HG03196 (cell line): Measurements from ENCODE around the gene MACROD1.

Experiments used
- ATAC-seq: cut with Tn5 transposase; IDR thresholded peaks from one replicate; pipeline ENCODE4 v1.9.1; 2021; ENCODE audit not compliant: unreplicated experiment

MACROD1 gene

DNA sequence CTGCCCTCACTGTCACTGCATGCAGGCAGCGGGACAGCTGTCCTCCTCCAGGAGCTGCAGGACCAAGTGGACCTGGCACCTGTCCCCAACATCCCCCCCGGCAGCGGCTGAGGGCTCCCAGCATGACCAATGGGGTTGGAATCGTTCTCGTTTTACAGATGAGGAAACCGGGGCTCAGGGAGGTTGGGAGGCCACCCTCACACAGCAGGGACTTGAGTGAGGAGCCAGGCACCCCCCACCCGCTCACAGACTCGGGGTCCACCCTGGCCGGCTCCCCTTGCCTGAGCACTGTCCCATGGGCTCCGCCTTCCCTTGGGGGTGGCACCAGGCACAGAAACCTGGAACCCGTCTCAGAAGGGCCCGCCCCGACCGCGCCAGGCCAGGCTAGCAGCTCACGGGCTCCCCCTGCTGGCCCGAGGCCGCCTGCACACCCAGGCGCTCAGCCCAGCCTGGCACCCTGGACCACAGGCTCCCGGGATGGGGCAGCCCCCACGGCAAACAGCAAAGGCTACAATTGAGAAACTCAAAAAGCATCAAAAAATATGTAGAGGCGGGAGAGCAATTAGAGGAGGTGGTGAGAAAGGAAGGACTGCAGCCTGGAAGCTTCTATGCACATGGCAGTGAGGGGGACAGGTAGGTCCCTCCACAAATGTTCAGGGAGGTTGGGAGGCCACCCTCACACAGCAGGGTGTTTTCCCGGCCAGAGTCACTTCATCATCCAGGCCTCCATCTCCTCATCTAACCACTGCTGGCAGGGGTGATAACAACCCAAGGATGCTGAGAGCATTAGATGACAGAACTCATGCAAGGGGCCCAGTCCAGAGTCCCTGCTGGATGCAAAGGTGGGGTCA, 12.8 kb downstream of the MACROD1 start:
- no peak for ATAC-seq

DNA sequence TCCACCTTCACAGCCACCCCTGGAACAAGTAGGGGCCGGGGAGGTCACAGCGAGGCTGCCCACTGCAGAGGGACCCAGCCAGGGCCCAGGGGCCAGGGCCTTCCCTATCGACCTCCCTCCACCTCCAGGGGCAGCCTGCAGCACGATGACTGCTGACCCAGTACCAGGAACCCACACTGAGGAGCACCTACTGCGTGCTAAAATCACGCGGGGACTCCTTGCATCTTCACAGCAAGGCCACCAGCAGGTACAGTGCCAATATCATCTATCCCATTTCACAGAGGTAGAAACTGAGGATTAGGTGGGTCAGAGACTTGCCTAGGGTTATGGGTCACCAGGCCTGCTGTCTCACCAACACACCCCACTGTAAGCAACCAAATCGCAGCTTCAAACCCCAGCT, 14.6 kb downstream of the MACROD1 start:
- ATAC-seq: no peak

DNA sequence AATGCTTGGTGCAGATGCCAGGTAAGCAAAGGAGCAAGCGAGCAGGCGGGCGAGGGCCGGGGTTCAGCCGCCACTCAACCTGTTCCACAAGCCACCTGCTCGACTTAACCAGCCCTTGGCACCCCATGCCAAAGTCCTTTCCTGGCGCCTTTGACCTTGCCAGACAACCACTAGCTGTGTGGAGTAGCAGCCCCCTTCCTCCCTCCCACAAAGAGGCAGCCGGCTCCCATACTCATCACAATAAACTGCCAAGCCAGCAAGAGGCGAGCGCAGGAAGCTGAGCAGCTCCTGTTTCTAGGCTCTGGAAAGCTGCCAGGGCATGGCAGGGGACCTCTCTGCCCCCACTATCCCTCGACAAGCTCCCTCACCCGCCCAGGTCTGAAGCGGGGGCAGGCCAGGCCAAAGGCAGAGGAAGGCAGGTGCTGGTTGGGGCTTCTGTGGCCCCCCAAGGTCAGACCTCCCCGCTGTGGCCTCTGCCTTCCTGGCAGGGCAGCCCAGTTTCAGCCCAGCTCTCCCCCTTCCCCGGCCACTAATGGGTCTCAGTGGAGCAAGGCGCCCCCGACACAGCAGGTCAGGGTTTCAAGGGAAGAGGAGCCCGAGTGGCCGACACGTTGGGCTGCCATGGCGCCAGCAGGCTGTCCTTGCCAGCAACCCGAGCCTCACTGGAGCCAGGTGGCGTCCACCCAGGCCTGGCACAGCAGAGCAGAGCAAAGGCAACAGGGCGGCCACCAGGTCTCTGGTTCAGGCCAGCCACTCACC, 15.3 kb downstream of the MACROD1 start:
- ATAC-seq: no peak

DNA sequence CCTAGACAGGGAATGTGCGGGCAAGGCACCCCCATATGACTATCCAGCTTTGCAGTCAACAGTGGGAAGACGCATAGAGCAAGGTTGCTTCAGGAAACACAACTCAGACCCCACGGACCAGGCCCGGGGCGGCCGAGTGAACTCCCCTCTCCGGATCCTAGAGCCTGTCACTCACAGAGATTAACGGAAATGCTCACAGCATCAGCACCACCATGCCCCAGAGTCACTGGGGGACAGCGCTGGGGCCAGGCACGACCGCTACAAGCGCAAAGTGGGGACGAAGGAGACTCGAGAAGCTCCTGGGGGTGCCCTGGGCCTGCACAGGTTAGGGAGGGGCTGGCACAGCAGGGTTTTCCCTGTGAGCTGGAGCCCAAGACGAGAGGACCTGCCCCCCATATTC, 15.9 kb downstream of the MACROD1 start:
- ATAC-seq: no peak

DNA sequence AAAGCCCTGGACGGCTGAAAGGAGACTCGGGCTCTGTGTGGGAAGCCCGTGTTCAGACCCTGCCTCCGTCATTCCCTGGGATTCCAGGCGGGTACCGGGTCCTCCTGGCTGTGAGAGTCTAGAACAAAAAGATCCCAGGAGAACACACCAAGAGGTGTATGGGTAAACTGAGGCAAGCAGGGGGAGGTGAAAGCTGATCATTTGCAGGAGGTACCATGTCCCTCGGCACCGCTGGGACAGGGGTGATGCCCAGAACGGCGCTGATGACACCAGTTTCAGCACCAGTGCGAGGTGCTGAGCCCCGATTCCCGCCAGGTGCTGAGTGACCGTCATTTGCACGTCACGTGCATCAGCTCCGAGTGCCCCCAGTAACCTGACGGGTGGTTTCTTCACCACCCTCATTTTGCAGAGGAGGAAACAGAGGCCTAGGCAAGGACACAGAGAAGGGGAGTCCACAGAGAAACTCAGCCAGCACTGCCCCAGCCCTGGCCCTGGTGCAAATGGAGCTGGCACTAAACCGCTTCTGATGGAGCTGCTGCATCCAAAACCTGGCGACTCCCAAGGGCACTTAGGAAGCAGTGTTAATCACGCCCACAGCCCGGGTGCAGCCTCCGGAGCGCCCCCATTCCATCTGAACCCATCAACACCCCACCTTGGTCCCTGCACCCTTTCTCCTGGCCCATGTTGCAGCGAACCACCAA, 16.8 kb downstream of the MACROD1 start:
- ATAC-seq: no peak

DNA sequence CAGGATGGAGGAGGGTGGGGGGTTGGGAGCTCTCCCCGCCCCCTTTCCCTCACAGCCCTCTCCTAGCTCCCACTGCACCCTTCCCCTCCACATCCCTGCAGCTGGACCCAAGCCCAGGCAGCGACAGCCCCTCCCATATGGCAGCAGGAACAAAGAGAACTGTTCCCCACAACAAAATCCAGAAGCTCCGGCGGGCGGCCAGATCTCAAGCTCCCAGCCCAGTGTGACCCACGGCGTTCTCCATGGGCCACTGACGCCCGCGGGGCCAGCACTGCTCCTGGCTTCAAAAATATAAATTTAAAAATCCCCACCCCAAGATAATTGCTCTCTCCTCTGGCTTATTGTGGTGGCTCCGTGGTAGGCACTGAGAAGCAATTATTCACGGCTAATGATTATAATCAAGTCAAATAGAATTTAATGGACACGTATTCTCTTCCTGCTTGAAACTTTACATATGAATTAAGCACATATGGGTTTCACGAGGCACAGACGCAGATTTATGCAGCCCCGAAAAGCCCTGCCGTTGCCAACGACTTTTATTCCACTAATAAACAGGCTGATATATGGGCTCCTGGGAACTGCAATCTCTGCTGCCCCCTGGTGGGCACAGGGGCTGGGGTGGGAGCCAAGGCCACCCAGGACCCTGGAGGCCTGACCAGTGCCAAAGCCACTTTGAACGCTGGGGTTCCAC, 17.5 kb downstream of the MACROD1 start:
- ATAC-seq: no peak

DNA sequence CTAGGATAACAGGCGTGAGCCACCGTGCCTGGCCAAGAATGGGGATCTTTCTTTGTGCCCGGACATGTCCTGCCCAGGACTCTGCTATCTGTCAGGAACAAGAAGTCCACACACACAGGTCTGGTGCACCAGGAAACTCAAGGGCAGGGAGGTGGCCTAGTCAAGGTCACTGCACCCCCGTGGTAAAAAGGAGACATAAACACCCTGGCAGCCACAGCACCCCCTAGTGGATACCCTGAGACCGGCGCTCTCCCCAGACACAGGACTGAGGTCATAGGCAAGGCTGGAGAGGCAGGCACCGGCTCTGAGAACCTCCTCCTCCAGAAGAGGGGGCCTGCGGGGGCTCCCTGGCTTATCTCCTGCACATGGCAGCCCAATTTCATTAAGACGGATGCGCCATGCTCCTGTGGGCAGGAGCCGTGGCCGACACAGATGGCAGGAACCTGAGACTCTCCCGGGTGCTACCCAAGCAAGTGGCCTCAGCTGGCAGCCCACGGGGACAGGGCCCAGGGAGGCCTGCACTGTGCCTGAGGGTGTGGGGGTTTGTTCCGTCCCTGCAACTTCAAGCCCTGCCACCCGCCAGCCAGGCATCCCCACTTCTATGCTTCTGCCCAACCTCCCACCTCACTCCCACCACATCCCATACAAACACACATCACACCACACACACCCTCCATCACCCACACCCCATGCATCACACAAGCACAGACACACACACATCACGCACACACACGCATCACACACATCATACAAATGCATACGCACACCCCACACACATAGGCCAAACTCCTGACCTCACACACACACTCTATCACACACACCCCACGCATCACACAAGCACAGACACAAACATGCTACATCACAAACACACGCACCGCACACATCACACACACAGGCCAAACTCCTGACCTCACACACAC, 19.6 kb downstream of the MACROD1 start:
- ATAC-seq: no peak

DNA sequence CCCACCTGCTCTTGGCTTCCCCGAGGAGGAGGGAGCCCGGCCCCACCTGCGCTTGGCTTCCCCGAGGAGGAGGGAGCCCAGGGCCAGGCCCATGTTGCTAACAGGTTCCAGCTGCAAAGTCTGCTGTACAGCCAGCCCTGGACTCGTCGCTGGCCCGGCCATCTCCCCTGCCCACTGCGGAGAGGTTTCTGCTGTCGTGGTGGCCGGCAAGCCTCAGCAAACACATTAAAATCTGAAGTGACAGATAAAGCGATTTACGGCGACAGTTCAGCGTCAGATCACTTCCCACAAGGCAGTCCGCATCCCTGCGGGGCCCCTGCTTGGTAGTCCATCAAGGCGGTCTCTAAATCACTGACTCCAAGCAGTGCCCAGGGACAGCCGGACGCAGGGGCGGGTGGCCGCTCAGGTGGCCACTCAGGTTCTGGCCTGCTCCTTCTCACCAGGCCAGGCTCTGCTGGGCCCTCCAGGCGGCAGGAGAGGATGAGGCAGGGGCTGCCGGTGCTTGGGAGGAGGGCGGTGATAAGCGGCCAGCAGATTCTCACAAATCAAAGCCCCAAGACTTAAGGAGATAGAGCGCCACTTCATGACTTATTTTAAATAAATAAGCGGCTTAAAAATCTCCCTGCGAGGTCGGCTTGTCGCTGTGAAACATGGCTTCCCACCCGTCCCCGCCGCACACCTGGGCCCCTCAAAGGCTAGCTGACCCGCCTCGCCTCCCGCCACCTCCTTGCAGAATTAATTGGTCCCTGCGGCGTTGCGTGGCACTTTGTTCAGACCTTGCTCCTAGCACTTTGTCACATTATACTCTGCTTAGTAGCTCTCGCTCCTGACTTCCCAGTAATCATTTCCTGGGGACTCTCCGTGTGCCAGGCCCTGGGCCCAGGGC, 21.1 kb downstream of the MACROD1 start:
- ATAC-seq: no peak

DNA sequence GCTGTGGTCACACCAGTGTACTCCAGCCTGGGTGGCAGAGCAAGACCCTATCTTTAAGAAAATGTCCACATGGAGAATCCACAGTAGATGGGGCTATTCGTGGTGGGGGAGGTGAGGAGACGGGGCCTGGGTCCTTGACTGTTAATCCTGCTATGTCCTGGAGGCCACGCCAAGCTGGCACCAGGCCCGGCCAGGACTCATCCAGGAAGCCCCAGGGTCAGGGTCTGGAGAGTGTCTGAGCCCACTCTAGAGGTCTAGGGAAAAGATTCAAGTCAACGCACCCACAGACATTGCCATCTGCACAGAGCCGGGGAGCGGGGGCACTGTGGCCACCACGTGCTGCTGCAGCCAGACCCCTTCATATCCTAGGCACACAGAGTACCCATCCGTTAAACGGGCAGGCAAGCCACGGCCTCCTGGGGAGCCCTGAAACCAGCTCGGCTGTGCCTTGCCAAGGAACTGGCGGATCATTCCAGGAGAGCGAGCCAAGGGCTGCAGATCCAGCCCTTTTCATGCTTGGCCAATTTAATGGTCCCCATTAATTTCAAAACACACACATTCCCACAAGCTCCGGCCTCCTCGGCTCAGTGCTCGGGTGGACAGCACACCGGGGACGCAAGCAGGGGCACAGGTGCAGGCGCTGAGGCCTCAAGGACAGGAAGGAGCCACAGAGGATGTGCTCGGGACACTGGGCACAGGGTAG, 24.7 kb downstream of the MACROD1 start:
- no peak for ATAC-seq

DNA sequence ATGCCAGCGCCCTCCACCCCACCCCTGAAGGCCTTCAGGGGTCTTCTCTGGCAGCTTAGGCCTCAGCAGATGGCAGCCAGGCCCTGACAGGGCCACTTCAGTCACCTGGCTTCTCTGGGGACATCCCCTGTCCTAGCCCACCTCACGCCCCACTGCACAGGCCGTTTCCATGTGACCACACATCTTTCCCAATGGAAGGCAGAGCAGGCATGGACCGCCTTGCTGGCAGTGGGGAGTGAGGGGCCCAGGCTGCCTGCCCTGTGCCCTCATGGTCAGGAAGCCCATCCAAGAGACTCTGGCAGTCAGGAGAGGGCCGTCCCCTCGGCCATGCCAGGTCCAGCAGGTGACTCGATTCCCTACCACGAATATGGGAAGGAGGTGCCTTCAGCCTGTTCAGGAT, 25.8 kb downstream of the MACROD1 start:
- ATAC-seq: no peak

DNA sequence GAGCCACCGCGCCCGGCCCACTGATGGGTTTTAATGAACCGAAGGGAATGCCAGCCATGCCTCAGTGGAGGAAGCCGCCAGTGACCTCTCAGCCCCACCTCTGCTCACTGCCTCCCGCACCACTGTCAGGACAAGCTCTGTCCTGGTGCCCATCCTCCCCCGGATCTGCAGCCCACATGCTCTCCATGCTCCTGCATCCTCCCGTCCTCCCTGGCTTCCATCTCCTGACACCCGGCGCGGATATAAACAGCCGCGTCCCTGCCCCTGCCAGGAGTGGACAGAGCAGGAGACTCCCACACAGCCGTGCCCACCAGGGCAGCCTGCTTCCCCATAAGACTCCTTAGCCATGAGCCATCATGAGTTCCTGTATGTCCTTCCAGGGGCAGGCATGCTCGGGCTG, 26.9 kb downstream of the MACROD1 start:
- no peak for ATAC-seq

DNA sequence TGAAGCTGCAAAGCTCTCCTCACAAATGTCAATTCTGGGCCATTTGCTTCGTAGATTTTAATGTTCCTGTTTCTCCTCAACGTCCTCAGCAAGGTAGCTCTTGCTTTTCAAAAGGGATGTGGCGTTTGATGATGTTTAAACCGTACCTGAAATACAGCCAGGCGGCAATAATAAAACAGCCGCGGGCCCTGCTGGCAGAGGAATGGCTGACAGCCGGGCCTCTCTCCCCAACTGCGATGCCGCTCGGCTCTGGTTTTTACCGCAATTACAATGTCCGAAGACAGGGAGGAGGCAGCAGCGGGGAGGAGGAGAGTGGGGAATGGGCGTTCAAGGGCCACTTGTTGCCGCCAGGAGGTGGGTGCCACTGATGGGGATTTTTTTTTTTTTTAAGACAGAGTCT, 27.5 kb downstream of the MACROD1 start:
- no peak for ATAC-seq

DNA sequence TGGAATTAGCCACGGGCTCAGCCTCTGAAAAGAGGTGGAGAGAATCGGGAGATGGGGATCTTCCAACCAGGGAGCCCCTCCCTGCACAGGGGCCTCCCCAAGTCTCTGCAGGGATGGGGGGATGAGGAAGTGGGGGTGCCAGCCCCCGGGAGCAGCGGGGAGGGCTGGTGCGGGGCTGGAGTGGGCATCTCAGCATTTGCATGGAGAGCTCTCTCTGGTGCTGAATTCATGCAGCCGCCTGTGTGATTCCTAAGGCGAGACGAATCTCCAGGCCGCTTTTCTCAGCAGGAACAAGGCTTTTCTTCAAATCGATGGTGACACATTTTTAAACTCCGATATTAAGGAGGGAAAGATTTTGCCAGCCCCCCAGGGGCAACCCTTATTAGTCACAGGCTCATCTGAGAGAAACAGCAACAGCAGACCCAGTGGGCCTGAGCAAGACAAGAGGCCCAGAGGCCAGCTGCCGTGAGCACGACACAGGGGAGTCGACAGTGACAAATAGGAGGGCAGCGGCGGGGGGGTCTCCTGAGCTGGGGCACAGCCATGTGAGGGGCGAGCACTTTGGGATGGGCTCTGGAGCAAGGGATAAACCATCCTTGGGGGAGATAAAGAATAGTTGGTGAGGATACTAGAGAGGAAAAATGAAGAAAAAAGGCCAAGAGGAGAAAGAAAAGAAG, 29.0 kb downstream of the MACROD1 start:
- ATAC-seq: no peak

DNA sequence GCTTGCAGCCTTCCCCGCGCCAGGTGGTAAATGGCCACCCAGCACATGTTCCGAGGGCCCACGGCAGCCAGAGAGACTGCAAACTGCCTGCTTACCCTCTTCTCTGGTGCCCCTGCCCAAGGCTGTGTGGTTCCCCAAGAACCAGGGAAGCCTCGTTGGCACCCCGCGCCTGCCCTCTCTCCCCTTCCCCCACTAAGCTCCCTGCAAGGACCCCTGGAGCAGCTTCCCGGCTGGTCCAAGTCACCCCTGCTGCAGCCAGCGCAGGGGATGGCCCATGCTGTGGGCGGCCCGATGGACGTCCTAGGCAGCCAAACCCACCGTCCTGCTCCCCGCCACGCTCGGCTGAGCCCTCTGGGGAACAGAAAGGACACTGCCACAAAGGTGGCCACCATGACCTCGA, 30.2 kb downstream of the MACROD1 start:
- no peak for ATAC-seq

DNA sequence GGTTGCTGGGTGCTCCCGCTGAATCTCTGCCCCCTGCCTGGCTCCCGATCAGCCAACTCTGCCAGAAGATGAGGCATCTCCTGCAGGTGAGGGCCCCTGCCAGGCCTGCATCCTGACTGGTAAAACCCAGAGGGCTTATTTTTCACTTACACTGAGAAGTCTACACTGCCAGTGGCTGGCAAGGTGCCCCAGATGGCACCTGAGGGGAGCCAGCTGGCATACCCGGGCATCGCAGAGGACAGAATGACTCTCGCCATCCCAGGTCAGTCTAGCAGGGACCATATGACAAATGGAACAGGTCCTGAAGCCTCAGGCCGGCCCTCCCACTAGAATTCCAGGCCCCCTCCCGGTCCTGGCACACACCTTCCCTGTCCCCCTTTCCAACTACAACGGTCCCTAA, 30.9 kb downstream of the MACROD1 start:
- no peak for ATAC-seq

DNA sequence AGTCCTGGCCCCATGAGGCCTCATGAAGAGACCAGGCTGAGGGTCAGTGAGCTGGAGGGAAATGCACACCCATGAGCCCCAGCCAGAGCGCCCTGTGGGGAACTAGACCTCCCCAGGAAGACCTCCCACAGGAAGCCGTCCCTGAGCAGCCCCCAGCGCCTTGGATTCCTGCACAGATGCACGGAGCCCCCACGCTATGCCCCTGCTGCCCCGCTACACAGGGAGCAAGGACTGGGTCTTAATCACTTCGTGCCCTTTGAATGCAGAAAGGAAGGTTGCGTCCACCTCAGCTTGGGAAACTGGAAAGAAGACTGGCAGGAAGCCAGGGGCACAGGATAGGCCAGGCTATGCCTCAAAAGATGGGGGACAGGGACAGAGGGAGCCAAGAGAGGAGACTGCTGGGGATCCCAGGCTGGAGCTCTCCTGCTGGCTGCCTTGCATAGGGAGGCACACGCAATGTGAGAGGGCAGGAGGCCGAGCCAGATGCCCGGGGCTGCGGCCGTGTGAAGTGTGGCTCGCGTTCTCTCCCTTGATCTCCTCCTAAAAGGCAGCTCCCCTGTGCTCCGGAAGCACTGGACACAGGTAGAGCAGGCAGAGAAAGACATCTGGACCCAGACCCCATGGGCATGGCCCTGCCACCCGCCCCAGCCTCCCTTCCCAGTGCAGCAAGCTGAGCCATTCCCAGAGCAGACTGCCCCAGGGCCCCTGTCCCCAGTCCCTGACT, 32.8 kb downstream of the MACROD1 start:
- no peak for ATAC-seq

DNA sequence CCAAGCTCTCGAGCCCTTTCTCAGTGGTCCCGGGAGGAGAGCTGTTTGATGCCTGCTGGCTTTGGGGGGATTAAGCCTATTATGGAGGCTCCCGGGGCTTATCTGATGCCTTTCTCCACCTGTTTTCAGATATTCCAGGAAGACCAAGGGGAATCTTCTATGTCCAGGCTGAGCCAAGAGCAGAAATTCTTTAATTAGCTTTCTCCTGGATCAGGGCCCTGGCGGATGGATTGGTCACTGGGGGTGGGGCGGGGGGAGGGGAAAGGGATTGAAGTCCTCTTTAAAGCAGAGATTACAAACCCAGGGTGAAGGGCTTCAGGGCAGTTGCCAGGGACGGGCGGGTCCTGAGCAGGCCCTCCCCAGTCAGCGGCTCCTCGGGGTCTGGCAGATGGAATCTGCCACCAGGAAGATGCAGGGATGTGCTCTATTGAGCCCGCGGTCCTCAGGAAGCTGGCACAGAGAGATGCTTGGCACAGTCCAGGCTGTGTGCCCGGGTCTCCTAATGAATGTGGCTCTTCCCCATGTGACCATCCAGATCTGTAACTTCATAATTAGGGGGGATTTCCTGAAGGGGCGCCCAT, 33.6 kb downstream of the MACROD1 start:
- ATAC-seq: no peak
